PC-9 (cell line): ENCODE measurements around the gene MRC2. TPM values are rescaled to one million over a fixed set of nuclear protein-coding genes. Genes with fewer than 3 reads are reported as not detected.

Experiments
- BruUV-seq: library from RNA; stranded (reverse); fragments of 400-500 nt; replicated peaks from 2 replicates; lab custom pipeline; 2021; lab: Mats Ljungman, UMichigan
- CTCF ChIA-PET: fragments of 300-600 bp; sonication (Branson Sonifier 250); formaldehyde crosslinking; loops from one replicate; lab custom pipeline; 2022; ENCODE audit warnings: antibody characterized with exemption; lab: Charles Lee
- POLR2A ChIA-PET: fragments of 300-600 bp; sonication (Branson Sonifier 250); formaldehyde crosslinking; loops from one replicate; lab custom pipeline; 2022; ENCODE audit warnings: antibody characterized with exemption; ENCODE audit not compliant: unreplicated experiment; lab: Charles Lee
- DNase-seq, 2 experiments: peaks; one replicate each; pipeline versions ENCODE4 v3.0.0 to v3.0.0-alpha.2; 2015 to 2022; ENCODE audit warnings: mixed read lengths in 1 of 2
- H2AFZ ChIP-seq: fragments of 200-600 bp; sonication (generic); 2 replicates; pipeline ENCODE4 v1.8.1; 2017; ENCODE audit warnings: antibody characterized with exemption
- H3F3A ChIP-seq: fragments of 200-600 bp; sonication (generic); 2 replicates; pipeline ENCODE4 v1.8.1; 2017; ENCODE audit warnings: antibody characterized with exemption, mild to moderate bottlenecking, low read depth; ENCODE audit not compliant: insufficient read depth
- H3K27ac ChIP-seq: fragments of 200-600 bp; sonication (generic); 2 replicates; pipeline ENCODE4 v1.6.1; 2016; ENCODE audit warnings: mixed run types
- H3K27me3 ChIP-seq: fragments of 200-600 bp; sonication (generic); 2 replicates; pipeline ENCODE4 v1.6.1; 2016; ENCODE audit warnings: low read depth, mixed run types; ENCODE audit not compliant: insufficient read depth
- H3K36me3 ChIP-seq: fragments of 200-600 bp; sonication (generic); 2 replicates; pipeline ENCODE4 v1.6.1; 2016; ENCODE audit warnings: low read depth, mixed run types
- H3K4me1 ChIP-seq: fragments of 200-600 bp; sonication (generic); replicated peaks from 2 replicates; pipeline ENCODE4 v1.6.1; 2016; ENCODE audit warnings: mixed run types; ENCODE audit not compliant: insufficient read depth
- H3K4me2 ChIP-seq: fragments of 200-600 bp; sonication (generic); 2 replicates; pipeline ENCODE4 v1.6.1; 2017; ENCODE audit warnings: mixed run types
- H3K4me3 ChIP-seq: fragments of 200-600 bp; sonication (generic); 2 replicates; pipeline ENCODE4 v1.6.1; 2016; ENCODE audit warnings: mixed run types
- H3K79me2 ChIP-seq: fragments of 200-600 bp; sonication (generic); 2 replicates; pipeline ENCODE4 v1.6.1; 2017; ENCODE audit warnings: low read depth, mixed run types
- H3K9me2 ChIP-seq: fragments of 200-600 bp; sonication (generic); 2 replicates; pipeline ENCODE4 v1.8.1; 2017; ENCODE audit warnings: mild to moderate bottlenecking; ENCODE audit not compliant: insufficient read depth
- H3K9me3 ChIP-seq: fragments of 200-600 bp; sonication (generic); 2 replicates; pipeline ENCODE4 v1.8.1; 2016; ENCODE audit warnings: low read depth; ENCODE audit not compliant: insufficient read depth
- H4K20me1 ChIP-seq: fragments of 200-600 bp; sonication (generic); 2 replicates; pipeline ENCODE4 v1.8.1; 2017; ENCODE audit not compliant: insufficient read depth
- CTCF ChIP-seq: fragments of 200-600 bp; sonication (generic); conservative IDR thresholded peaks from 2 replicates; pipeline ENCODE4 v1.6.1; 2017; ENCODE audit warnings: mixed run types, antibody characterized with exemption, mild to moderate bottlenecking, moderate library complexity
- EZH2 ChIP-seq: fragments of 200-600 bp; sonication (generic); IDR thresholded peaks from 2 replicates; pipeline ENCODE4 v1.8.0; 2017; ENCODE audit warnings: antibody characterized with exemption, low read depth
- intact Hi-C: fragments of 100-400 bp; cut with micrococcal nuclease; formaldehyde crosslinking; loops from one replicate; pipeline ENCODE4 v1.10.0; 2022; ENCODE audit not compliant: unreplicated experiment
- total RNA-seq: library from RNA; stranded (reverse); gene quantifications from 2 replicates; pipeline ENCODE4 v1.2.3, GENCODE V29; 2021

MRC2 gene
- total RNA-seq, 1 experiment from 2014 or later = 1.0 TPM

- peaks cover 22% of the 10 kb centered on the region for H3K4me1 ChIP-seq
- peaks cover 24% of the 10 kb centered on the region for H3F3A ChIP-seq
- CTCF ChIA-PET = no interaction called here
- H3K36me3 ChIP-seq = no peaks in the 10 kb centered on the region
- H4K20me1 ChIP-seq = no peaks in the 10 kb centered on the region
- peaks cover 5% of the 10 kb centered on the region; the same call in 1 of the 2 replicates for H3K9me3 ChIP-seq
- H3K27ac ChIP-seq = peak overlapping the region; percentile 55
- no peak overlapping the region; the same call in 1 of the 2 replicates for H3K4me3 ChIP-seq
- no peak overlapping the region for H2AFZ ChIP-seq
- POLR2A ChIA-PET = interaction anchor here (0.7 kb wide), 1 partner anchor 13 kb away, joined by 3 read pairs; no protein-coding TSS in a partner anchor
- no peaks in the 10 kb centered on the region for H3K79me2 ChIP-seq
- no peaks in the 10 kb centered on the region for H3K9me2 ChIP-seq
- peak; percentile 56 to 98 for DNase-seq
- no peak for TF ChIP-seq CTCF
- TF ChIP-seq EZH2 = no peak
- no TSS peak for BruUV-seq
- intact Hi-C loops = no loop called here
- H3K4me2 ChIP-seq = peak overlapping the region; percentile 60
- H3K27me3 ChIP-seq = no peaks in the 10 kb centered on the region
Observed at GRCh38 chr17:62725791-62726249, 98.3 kb downstream of the MRC2 start.

DNA sequence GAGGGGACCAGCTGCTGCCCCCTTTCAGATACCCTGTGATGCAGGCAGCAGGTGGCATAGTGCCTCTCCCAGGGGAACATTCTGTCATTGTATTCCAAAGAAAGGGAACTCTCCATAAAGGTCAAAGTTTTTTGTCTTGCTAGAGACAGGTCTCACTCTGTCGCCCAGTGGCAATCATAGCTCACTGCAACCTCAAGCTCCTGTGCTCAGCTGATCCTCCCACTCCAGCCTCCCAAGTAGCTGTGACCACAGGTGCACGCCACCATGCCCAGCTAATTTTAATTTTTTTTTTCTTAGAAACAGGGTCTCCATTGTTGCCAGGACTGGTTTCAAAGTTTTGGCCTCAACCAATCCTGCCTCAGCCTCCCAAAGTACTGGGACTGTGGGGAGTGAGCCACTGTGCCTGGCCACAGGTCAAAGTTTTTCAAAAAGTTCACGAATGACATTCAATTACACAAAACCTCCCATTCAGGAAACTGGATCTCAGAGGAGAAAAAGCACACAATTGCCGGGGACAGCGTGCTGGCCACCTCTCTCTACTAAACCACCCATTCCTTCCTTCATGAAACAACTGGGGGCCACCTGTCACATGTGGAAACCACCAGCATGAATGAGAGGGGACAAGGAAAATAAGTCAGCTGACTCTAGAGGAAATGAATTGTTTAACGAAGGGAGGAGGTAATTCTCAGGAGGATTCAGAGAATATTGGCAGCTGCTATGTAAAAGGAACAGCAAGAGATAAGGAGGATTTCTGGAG lies 100.6 kb downstream of the MRC2 start:
- TF ChIP-seq EZH2 (no peak), CTCF (no peak)
- no peaks in the 10 kb centered on the region for H3K79me2 ChIP-seq

GRCh38 chr17:62732125-62732524 lies 104.7 kb downstream of the MRC2 start:
- Histone ChIP-seq H4K20me1 (0 out of 2 replicates have a peak, but pooled peaks cover 4% of the 10 kb centered on the region), H3K27ac (no peak overlapping the region), H3K4me3 (no peak overlapping the region), H3F3A (peaks cover 23% of the 10 kb centered on the region; the same call in 1 of the 2 replicates), H3K4me2 (no peak overlapping the region), H2AFZ (no peak overlapping the region), H3K9me2 (0 out of 2 replicates have a peak, but pooled peaks cover 8% of the 10 kb centered on the region), H3K4me1 (peaks cover 19% of the 10 kb centered on the region), H3K79me2 (no peaks in the 10 kb centered on the region), H3K9me3 (peaks cover 5% of the 10 kb centered on the region; the same call in 1 of the 2 replicates), H3K27me3 (no peaks in the 10 kb centered on the region), H3K36me3 (no peaks in the 10 kb centered on the region)
- no TSS peak for BruUV-seq
- no peak for DNase-seq
- TF ChIP-seq EZH2 = no peak
- TF ChIP-seq CTCF = no peak
- intact Hi-C loops = no loop called here
- CTCF ChIA-PET = no interaction called here
- POLR2A ChIA-PET = no interaction called here

More for the DNA sequence above, 100.6 kb downstream of the MRC2 start:
- H3K4me2 ChIP-seq = no peak overlapping the region
- H3K4me3 ChIP-seq = no peak overlapping the region
- intact Hi-C loops = no loop called here
- 0 out of 2 replicates have a peak, but pooled peaks cover 8% of the 10 kb centered on the region for H3K9me2 ChIP-seq
- peaks cover 5% of the 10 kb centered on the region; the same call in 1 of the 2 replicates for H3K9me3 ChIP-seq
- no TSS peak for BruUV-seq
- CTCF ChIA-PET = interaction anchor here (0.7 kb wide), 1 partner anchor 242 kb away, joined by 3 read pairs; no protein-coding TSS in a partner anchor
- H4K20me1 ChIP-seq = no peaks in the 10 kb centered on the region
- no peaks in the 10 kb centered on the region for H3K36me3 ChIP-seq
- H2AFZ ChIP-seq = no peak overlapping the region
- H3K4me1 ChIP-seq = peaks cover 18% of the 10 kb centered on the region
- POLR2A ChIA-PET = interaction anchor here (0.7 kb wide), 1 partner anchor 612 kb away, joined by 5 read pairs; no protein-coding TSS in a partner anchor
- no peak for DNase-seq
- peaks cover 34% of the 10 kb centered on the region for H3F3A ChIP-seq
- no peaks in the 10 kb centered on the region for H3K27me3 ChIP-seq
- H3K27ac ChIP-seq = no peak overlapping the region
